T-helper 22 cell (primary cell): ENCODE results near the gene AVL9.

Experiments used
- DNase-seq: peaks from one replicate; pipeline ENCODE4 v3.0.0-alpha.2; 2020; ENCODE audit warnings: low read depth

The AVL9 gene

GRCh38 chr7:32535162-32535702 lies 39.9 kb downstream of the AVL9 start:
- no peak for DNase-seq

- DNase-seq, result no peak
These were observed 40.7 kb downstream of the AVL9 start for GRCh38 chr7:32536016-32536415.

- no peak for DNase-seq
These were observed 41.3 kb downstream of the AVL9 start for GRCh38 chr7:32536585-32536984.

- DNase-seq, result no peak
These were observed 42.5 kb downstream of the AVL9 start for GRCh38 chr7:32537760-32538159.

- DNase-seq, result no peak
These were observed 44.1 kb downstream of the AVL9 start for GRCh38 chr7:32539366-32539765.

- no peak for DNase-seq
These were observed 44.7 kb downstream of the AVL9 start for GRCh38 chr7:32539919-32540531.

- no peak for DNase-seq
These were observed 47.3 kb downstream of the AVL9 start for GRCh38 chr7:32542595-32542994.

GRCh38 chr7:32559480-32559879 lies 64.2 kb downstream of the AVL9 start:
- no peak for DNase-seq

- no peak for DNase-seq
These were observed 64.8 kb downstream of the AVL9 start for GRCh38 chr7:32560075-32560474.

- no peak for DNase-seq
These were observed 66.3 kb downstream of the AVL9 start for GRCh38 chr7:32561613-32562012.

- DNase-seq, result no peak
These were observed 69.3 kb downstream of the AVL9 start for GRCh38 chr7:32564542-32564941.

GRCh38 chr7:32569388-32570289 lies 74.3 kb downstream of the AVL9 start:
- DNase-seq, result no peak

- no peak for DNase-seq
These were observed 77.9 kb downstream of the AVL9 start for GRCh38 chr7:32573110-32573687.

- DNase-seq, result no peak
These were observed 79.3 kb downstream of the AVL9 start for GRCh38 chr7:32574626-32575025.

GRCh38 chr7:32577421-32577820 lies 82.1 kb downstream of the AVL9 start:
- DNase-seq, result no peak

- no peak for DNase-seq
These were observed 84.5 kb downstream of the AVL9 start for GRCh38 chr7:32579776-32580175.

GRCh38 chr7:32580646-32581045 lies 85.4 kb downstream of the AVL9 start:
- DNase-seq, result no peak

GRCh38 chr7:32582036-32582435 lies 86.7 kb downstream of the AVL9 start:
- no peak for DNase-seq

GRCh38 chr7:32583791-32584190 lies 88.5 kb downstream of the AVL9 start:
- no peak for DNase-seq

GRCh38 chr7:32586291-32587221 lies 91.3 kb downstream of the AVL9 start:
- DNase-seq, result no peak

- DNase-seq, result no peak
These were observed 92.2 kb downstream of the AVL9 start for GRCh38 chr7:32587411-32587948.

GRCh38 chr7:32588657-32589056 lies 93.4 kb downstream of the AVL9 start:
- DNase-seq, result no peak
